HG03039 (cell line): ENCODE measurements around the gene MYL2.

ENCODE experiments used
- ATAC-seq: cut with Tn5 transposase; IDR thresholded peaks from one replicate; pipeline ENCODE4 v1.9.1; 2021; ENCODE audit warnings: mild to moderate bottlenecking, moderate library complexity; ENCODE audit not compliant: unreplicated experiment

MYL2 gene

DNA sequence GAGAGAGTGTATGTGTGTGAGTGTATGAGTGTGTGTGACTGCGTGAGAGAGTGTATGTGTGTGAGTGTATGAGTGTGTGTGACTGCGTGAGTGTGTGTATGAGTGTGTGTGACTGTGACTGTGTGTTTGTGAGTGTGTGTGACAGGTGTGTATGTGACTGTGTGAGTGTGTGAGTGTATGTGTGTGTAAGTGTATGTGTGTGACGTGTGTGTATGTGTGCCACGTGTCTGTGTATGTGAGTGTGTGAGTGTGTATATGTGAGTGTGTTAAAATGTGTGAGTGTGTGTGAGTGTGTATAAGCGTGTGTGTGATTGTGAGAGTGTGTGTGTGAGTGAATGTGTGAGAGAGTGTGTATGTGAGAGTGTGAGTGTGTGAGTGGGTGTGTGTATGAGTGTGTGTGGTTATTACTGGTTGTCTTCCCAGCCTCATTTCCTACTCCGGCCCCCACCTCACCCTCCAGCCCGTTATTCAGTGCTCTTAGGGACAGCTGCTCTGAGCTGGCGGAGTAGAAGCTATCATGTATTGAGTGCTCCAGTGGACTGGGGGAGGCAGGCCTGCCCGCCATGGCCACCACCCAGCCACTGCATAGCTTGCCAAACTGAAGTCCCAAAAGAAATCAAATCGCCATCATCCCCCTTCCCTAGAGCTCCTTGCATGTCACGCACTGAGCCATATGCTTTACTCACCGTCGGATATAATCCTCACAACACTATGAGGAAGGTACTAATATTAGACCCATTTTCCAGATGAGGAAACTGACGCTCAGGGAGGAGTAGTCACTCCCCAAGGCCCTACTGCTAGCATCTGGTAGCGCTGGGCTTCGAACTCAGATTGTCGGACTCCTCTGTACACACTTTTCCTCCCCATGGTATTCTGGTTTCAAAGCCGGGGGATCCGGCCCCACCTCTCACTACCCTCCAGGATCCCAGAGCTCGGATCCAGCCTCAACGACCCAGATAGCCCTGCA lies 10.3 kb upstream of the MYL2 start:
- ATAC-seq, result no peak

DNA sequence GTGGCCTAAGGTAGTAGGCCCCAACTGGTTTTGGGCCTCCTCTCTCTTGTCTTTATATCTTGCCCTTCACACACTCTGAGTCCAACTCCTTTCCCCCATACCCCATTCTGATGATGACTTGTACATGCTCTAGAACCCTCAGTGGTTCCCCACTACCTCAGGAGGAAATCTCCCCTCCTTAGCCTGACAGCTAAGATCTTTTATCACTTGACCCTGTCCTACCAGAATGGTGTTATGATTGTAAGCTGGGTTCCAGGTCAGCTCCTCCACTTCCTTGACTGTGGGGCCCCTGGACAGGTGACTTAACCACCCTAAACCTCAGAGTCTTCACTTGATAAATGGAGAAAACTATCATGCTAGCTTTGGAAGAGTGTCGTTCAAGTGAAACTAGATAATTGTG lies 9.4 kb upstream of the MYL2 start:
- no peak for ATAC-seq

DNA sequence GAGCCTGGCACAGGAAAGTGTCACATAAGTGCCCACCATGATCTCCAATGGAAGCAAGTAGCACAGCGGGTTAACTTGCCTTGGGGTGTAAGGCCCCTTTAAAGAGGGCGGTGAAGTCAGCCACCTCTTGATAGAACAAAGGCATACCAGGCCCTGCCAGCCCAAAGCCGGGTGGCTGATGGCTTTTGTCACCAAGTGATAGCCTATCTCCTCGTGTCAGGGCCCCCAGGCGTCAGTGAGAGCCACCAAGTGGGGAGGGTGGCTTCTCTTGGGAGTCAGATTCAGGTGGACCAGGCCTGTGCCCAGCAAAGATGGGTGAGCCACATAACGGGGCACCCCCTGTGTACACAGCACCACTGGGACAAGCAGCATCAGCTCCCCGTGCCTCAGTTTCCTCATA lies 8.3 kb upstream of the MYL2 start:
- no peak for ATAC-seq

DNA sequence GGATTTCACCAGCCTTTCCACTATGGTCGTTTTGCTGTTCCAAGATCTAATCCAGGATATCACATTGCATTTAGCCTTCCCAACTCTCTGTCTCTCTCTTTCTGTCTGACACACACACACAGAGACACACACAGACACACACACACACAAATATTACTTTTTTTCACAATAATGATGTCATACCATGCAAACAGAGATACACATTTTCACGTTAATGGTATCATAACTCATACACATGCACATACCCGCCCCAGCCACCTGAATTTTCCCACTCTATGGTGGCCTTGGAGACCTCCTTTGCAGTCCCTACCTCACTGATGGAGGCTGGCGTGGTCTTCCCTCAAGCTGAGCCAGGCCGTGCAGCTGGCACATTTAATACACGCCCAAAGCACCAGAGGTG lies 7.2 kb upstream of the MYL2 start:
- ATAC-seq, result no peak

DNA sequence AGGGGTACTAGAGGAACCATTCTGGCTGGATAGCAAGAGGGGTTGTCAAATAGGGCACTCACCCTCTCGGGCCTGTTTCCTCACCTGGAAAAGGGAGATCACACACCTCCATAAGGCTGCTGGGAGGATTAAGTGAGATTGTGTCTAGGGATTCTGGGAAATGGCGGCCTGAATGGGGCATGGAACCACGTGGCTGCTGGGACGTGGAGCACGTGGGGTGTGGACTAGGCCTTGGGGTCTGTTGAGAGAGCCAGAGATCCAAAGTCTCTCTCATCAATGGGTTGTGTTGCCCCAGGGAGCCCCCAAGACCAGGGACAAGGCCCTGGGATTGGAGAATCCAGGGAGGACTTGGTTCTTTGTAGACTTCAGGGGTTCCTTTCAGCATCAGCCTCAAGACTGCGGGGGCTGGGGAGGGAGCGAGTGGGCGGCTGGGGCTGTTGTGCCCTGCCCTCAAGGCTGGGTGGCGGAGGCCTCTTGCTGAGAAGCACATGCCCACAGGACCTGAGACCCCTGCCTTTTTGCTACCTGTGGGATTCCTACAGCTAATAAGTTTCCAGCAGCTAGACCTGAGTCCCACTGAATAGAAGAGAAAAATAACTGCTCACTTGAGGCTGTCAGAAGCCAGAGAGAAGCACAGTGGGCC lies 3.4 kb upstream of the MYL2 start:
- ATAC-seq, result no peak

DNA sequence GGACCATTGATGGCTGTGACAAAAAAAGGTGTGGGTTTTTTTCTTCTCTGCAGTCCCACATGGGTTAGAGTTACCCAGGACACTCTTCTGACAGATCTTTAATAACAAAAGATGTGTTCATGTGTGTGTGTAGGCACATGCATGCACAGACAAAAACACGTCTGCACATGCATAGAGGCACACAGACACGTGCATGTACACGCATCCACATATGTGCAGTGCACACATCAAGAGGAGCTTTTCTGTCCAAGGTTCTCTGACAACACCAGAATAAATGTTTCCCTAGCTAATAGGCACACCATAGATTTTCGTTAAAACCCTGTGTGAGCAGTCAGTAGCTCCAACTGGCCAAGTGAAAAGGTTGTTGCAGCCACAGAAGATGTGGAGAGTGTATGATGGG lies 2.8 kb upstream of the MYL2 start:
- no peak for ATAC-seq

DNA sequence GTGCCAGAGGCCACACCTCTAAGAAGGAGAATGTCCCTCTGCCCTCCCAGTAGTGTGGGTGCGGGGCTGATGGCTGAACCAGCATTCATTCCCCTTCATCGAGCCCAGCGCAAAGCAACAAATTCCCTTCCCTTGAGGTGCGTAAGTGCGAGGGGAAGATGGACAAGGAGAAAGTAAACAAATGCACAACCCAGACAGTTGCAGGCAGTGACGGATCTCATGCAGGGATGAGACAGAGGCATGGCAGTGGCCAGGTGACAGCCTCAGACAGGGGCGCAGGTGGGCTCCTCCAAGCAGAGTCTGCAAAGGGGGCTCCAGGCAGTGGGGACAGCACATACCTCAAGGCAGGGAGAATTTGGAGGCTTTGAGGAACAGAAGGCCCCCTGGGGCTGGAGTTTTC lies 2.3 kb upstream of the MYL2 start:
- ATAC-seq, result no peak

DNA sequence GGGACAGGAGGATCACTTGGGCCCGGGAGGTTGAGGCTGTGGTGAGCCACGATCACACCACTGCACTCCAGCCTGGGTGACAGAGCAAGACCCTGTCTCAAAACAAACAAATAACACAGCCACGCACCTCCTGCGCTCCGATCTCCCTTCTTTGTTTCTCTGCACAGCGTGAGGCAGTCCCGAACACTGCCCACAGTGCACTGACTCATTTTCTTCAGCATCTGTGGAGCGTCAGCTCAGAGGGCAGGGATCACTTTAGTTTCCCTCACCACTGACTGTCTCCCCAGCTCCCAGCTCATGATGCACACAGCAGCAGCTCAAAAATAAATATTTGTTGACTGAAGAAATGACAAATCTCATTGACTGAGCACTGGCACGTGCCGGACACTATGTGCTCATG lies 883 bp upstream of the MYL2 start:
- no peak for ATAC-seq

DNA sequence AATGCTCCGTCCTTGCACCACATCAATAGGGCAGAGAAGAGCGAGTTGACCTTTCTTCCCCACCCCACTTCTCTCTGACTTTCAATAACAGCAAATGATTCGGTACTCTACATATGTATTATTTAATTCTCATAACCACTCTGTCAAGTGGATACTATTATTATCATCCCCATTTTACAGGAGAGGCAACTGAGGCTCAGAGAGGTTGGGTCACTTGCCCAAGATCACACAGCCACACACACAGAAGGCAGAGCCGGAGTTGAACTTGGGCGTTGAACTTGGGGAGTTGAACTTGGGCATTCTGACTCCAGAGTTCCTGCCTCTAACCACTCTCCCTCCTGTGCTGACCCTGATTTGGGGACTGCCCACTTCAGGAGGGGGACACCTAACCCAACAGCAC lies 659 bp downstream of the MYL2 start:
- ATAC-seq, result no peak

DNA sequence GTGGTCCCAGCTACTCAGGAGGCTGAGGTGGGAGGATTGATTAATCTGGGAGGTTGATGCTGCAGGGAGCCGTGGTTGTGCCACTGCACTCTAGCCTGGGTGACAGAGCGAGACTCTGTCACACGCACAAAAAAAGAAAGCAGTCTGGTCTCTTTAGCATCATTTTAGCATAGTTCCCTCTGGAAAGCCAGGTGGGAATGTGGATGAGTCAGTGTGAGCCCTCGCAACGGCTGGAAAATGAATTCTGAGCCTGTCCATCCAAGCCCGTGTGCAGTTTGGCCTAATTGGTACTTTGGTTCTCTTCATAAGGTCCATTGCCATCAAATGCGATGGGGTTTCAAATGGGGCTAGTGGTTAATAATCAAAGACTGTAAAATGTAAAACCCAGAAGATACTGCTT lies 2.4 kb downstream of the MYL2 start:
- no peak for ATAC-seq

DNA sequence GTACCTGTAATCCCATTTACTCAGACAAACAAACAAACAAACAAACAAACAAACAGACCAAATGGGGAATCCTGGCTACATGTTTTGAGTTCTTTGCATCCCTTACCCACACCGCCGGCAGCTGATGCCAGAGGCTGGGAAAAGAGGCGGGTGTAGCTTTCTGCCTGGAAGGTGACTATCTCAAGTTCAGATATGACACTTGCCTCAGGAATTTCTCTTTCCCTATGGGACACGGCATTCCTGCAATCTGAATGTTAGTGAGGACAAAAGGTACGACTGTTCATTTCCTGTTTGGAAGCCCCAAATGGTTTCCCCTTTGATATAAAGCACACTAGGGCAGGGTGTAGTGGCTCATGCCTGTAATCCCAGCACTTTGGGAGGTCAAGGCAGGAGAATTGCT lies 2.9 kb downstream of the MYL2 start:
- ATAC-seq, result no peak

DNA sequence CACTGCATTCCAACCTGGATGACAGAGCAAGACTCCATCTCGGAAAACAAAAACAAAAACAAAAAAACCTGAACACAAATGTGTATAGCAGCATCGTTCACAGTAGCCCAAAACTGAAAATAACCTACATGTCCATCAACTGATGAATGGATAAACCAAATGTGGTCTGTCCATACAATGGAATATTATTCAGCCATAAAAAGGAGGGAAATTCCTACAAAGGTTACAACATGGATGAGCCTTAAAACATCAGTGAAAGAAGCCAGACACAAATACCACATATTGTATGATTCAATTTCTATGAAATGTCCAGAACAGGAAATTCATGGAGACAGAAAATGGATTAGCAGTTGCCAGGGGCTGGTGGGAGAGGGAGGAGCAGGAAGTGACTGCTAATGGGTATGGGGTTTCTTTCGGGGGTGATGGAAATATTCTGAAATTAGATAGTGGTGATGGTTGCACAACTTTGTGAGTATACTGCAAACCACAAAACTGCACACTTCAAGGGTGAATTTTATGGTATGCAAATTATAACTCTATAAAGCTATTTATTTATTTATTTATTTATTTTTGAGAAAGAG lies 4.0 kb downstream of the MYL2 start:
- ATAC-seq, result no peak

DNA sequence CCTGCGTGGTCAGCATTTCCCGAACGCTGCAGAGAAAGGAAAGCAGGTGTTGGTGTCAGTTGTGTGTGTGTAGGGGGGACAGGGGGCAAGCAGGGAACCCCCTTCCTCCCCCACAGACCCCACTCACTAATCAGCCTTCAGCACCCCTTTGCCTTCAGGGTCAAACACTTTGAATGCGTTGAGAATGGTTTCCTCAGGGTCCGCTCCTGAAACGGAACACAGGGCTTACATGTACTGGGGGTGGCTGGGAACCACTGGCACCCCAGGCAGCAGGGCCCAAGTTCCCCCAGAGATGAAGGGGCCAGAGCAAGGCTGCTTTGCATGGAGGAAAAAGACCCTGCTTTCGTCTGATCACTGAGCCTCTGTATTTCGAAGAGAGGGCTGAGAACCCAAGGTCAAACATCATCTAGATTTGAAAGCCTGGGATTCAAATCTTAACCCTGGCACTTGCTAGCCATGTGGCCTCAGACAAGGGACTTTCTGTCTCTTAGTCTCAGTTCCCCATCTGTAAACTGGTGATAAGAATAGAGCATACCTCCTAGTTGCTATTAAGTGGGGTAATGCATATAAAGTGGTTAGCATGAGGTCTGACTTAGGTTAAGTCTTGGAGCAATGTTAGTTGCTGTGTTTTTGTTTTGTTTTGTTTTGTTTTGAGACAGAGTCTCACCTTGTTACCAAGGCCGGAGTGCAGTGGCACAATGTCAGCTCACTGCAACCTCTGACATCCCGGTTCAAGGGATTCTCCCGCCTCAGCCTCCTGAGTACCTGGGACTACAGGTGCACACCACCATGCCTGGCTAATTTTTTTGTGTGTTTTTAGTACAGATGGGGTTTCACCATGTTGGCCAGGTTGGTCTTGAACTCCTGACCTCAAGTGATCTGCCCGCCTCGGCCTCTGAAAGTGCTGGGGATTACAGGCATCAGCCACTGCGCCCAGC lies 7.0 kb downstream of the MYL2 start:
- ATAC-seq, result peak; percentile 93

DNA sequence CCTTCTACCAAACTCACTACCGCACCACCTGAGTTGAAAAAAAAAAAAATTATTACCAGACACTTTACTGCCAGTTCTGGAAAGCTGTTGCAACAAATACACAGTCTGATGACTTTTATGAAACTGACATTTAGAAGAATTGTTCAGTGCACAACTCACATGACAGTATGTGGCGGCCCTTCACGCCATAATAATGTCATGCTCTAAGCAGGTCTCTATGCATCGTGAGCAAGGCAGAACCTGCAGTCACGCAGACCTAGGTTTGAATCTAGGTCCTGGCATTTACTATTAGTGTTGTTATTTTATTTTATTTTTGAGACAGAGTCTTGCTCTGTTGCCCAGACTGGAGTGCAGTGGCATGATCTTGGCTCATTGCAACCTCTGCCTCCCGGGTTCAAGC lies 8.1 kb downstream of the MYL2 start:
- ATAC-seq, result no peak

DNA sequence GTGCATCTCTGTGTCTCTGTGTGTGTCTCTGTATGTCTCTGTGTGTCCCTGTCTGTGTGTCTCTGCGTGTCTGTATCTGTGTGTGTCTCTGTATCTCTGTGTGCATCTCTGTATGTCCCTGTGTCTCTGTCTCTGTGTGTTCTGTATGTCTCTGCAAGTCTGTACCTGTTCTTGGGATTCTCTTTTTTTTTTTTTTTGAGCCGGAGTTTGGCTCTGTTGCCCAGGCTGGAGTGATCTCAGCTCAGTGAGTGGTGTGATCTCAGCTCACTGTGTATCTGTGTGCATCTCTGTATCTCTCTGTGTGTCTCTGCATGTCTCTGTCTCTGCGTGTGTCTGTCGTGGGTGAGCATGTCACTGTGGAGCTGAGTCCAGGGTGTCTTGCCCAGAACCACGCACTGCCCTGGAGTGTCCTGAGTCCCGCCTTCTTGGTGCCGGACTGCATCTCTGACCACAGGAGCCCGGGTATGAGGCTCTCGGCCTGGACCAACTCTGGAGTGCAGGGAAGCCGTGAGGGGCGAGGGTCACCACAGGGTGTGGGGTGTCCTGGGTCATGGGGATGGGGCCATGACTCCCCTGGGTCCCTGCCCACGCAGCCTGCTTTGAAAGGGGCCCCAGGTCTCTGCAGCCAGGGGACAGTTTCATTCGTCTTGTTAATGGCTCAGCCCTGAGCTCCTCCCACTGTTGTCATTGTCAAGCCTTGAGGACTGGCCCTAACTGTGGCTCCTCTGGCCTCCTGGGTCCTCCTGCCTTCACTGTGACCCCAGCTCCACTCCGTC lies 11.8 kb downstream of the MYL2 start:
- no peak for ATAC-seq

DNA sequence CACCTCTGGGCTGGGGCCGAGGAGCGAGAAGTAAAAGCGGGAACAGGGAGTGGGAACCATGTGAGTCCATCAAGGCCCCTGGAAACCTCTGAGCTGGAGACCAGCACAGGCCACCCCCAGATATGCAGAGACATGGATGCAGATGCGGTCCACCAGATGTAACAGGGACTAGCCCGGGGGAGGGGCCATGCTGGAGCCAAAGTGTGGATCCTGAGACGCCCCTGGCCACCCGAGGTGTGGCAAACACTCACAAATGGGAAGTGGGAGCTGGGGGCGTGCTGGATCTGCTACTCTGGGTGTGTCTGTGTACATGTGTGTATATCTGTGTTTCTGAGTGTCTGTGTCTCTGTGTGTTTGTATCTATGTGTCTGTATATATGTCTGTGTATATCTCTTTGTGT lies 12.8 kb downstream of the MYL2 start:
- no peak for ATAC-seq

DNA sequence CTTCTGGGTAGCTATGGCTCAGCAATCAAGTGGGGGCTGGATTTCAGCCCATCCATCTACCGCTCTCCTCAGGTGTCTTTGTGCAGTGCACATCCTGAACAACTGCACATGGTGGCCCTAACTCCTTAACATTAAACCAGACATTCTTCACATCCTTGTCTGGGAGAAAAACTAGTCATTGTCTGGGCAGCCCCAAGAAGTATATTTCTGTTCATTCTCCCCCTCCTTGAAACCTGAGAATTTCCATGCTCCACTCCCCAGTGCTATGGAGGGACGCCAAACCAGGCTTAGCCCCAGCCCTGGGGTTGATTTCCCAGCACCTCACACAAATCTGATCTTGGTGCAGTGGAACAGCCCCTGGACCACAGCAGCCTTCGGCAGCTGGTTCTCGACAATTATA lies 13.4 kb downstream of the MYL2 start:
- no peak for ATAC-seq

DNA sequence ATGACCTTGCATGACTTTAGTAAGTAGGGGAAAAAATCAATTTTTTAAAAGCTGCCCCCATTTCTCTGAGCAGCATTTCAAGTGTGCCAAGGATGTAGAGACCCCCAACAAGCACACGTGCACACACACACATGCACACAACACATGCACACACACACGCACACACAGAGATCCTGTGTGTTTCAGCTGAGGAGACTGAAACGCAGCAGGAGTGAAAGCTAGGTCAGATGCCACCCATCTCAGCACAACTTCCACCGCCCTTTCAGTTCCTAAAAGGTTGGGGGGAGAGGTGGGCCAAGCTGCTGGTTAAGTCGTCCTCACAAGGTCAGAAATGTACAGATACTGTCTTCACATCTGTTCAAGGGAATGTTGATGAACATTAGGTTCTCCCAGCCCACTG lies 13.9 kb downstream of the MYL2 start:
- no peak for ATAC-seq

DNA sequence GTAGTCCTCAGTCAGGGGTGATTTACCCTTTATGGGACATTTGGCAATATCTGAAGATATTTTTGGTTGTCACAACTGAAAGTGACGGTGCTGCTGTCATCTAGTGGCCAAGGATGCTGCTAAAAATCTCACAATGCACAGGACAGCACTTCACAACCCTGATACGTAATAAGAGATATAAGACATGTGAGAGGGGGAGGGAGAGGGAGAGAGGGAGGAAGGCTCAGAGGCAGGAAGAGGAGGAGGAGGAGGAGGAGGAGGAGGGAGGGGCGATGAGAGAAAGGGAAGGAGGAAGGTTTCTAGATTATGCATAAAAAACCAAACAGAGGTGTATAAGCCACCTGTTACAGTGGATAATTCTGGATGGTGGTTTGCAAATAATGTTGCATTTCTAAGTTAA lies 14.3 kb downstream of the MYL2 start:
- ATAC-seq, result no peak

DNA sequence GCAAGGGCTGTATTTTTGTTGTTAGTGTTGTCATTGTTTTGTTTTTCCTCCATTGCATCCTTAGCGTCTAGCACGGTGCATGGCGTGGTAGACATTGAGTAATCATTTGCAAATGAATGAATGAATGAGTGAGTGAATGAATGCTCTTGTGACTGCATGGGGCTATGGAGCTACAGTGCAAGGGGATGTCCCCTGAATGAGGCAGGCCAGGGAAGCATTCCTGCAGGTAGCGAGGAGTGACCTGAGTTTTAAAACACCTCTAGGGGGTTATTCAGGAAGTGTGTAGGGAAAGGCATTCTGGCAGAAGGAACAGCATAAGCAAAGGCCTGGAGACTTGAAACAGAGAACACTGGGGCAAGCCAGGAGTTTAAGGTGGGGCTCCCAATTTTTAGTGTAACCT lies 16.9 kb downstream of the MYL2 start:
- no peak for ATAC-seq
